Activated CD4-positive, alpha-beta T cell treated with anti-CD3 and anti-CD28 coated beads for 36 hours (primary cell): ENCODE data around the gene ST6GAL1. TPM values are rescaled to one million over a fixed set of nuclear protein-coding genes. Genes with fewer than 3 reads are reported as not detected.

ENCODE experiments used
- ATAC-seq: fragments of 200-7000 bp; cut with Tn5 transposase; one replicate; pipeline ENCODE4 v1.10.0; 2021; ENCODE audit warnings: mild to moderate bottlenecking, moderate library complexity
- CTCF ChIA-PET: fragments of 350-600 bp; sonication (Branson Sonifier 250); formaldehyde crosslinking; loops from one replicate; lab custom pipeline; 2021; ENCODE audit warnings: antibody characterized with exemption; lab: Charles Lee
- POLR2A ChIA-PET: fragments of 350-600 bp; sonication (Branson Sonifier 250); formaldehyde crosslinking; loops from one replicate; lab custom pipeline; 2021; ENCODE audit warnings: antibody characterized with exemption, inconsistent platforms; lab: Charles Lee
- DNase-seq: peaks from one replicate; pipeline ENCODE4 v3.0.0-alpha.2; 2020
- H3K27ac Mint-ChIP-seq: one replicate; pipeline ENCODE4 v1.8.0; 2021; ENCODE audit warnings: mixed read lengths
- H3K27me3 Mint-ChIP-seq: one replicate; pipeline ENCODE4 v1.8.0; 2021; ENCODE audit warnings: mixed read lengths
- H3K36me3 Mint-ChIP-seq: one replicate; pipeline ENCODE4 v1.8.0; 2021; ENCODE audit warnings: low read depth, mixed read lengths
- H3K4me1 Mint-ChIP-seq: one replicate; pipeline ENCODE4 v1.8.0; 2021; ENCODE audit warnings: mixed read lengths
- H3K4me3 Mint-ChIP-seq: one replicate; pipeline ENCODE4 v1.8.0; 2021; ENCODE audit warnings: mild to moderate bottlenecking, moderate library complexity, mixed read lengths
- H3K9me3 Mint-ChIP-seq: one replicate; pipeline ENCODE4 v1.8.0; 2021; ENCODE audit warnings: low read depth, mixed read lengths
- intact Hi-C, 2 experiments: fragments of 100-400 bp; cut with DNase I in 1 of 2; cut with micrococcal nuclease in 1 of 2; formaldehyde crosslinking; loops; one replicate each; pipeline versions ENCODE4 v1.14.2 to v1.15.1; 2022 to 2024; cut with DNase I, micrococcal nuclease
- total RNA-seq, 2 experiments: library from RNA; stranded (reverse); gene quantifications; one replicate each; pipeline ENCODE4 v1.2.3, GENCODE V29; 2021

Gene ST6GAL1
- total RNA-seq, 2 experiments from 2014 or later = 86.6 to 111 TPM

- DNase-seq (no peak), ATAC-seq (no peak)
- H3K27me3 Mint-ChIP-seq = no peaks in the 10 kb centered on the region
- ChIA-PET CTCF (interaction anchor here (0.6 to 6.2 kb wide), 9 partner anchors 17 to 214 kb away, joined by 3 to 41 read pairs (median 4); no protein-coding TSS in a partner anchor), POLR2A (interaction anchor here (1.3 kb wide), 1 partner anchor 133 kb away, joined by 3 read pairs; no protein-coding TSS in a partner anchor)
- H3K4me3 Mint-ChIP-seq = no peak overlapping the region
- no peaks in the 10 kb centered on the region for H3K9me3 Mint-ChIP-seq
- H3K36me3 Mint-ChIP-seq = peaks cover 66% of the 10 kb centered on the region
- intact Hi-C loops = loop anchor here in 1 of 2 experiments (5.0 kb wide), 1 partner anchor 37 kb away; no protein-coding TSS in a partner anchor
- peaks cover 70% of the 10 kb centered on the region for H3K4me1 Mint-ChIP-seq
- H3K27ac Mint-ChIP-seq = peak overlapping the region; percentile 58
Observed at GRCh38 chr3:187064210-187065115, 134.1 kb downstream of the ST6GAL1 start.

GRCh38 chr3:187066228-187066995 is 136.1 kb downstream of the ST6GAL1 start:
- no peak overlapping the region for H3K4me3 Mint-ChIP-seq
- intact Hi-C loops = loop anchor here in 1 of 2 experiments (2.0 kb wide), 1 partner anchor 218 kb away; no protein-coding TSS in a partner anchor
- peak overlapping the region; percentile 61 for H3K27ac Mint-ChIP-seq
- ChIA-PET CTCF (interaction anchor here (0.6 to 6.2 kb wide), 8 partner anchors 8 to 613 kb away, joined by 3 to 41 read pairs (median 3); no protein-coding TSS in a partner anchor), POLR2A (no interaction called here)
- peaks cover 61% of the 10 kb centered on the region for H3K4me1 Mint-ChIP-seq
- DNase-seq (peak; percentile 65), ATAC-seq (peak; percentile 74)
- no peaks in the 10 kb centered on the region for H3K9me3 Mint-ChIP-seq
- H3K27me3 Mint-ChIP-seq = no peaks in the 10 kb centered on the region
- peaks cover 64% of the 10 kb centered on the region for H3K36me3 Mint-ChIP-seq

GRCh38 chr3:187068787-187069186 is 138.5 kb downstream of the ST6GAL1 start:
- no peak overlapping the region for H3K27ac Mint-ChIP-seq
- H3K9me3 Mint-ChIP-seq = no peaks in the 10 kb centered on the region
- intact Hi-C loops = no loop called here
- DNase-seq (no peak), ATAC-seq (no peak)
- ChIA-PET POLR2A (no interaction called here), CTCF (interaction anchor here (0.7 to 6.2 kb wide), 4 partner anchors 19 to 453 kb away, joined by 3 to 41 read pairs (median 3); no protein-coding TSS in a partner anchor)
- no peak overlapping the region for H3K4me3 Mint-ChIP-seq
- H3K4me1 Mint-ChIP-seq = peaks cover 40% of the 10 kb centered on the region
- no peaks in the 10 kb centered on the region for H3K27me3 Mint-ChIP-seq
- peaks cover 64% of the 10 kb centered on the region for H3K36me3 Mint-ChIP-seq

- Mint-ChIP-seq H3K4me3 (no peak overlapping the region), H3K4me1 (peaks cover 28% of the 10 kb centered on the region), H3K9me3 (no peaks in the 10 kb centered on the region), H3K27me3 (no peaks in the 10 kb centered on the region), H3K27ac (peak overlapping the region; percentile 18), H3K36me3 (peaks cover 65% of the 10 kb centered on the region)
- ATAC-seq (no peak), DNase-seq (no peak)
- intact Hi-C loops = no loop called here
- POLR2A ChIA-PET = no interaction called here
- CTCF ChIA-PET = interaction anchor here (0.7 to 6.2 kb wide), 3 partner anchors 16 to 220 kb away, joined by 4 to 41 read pairs (median 5); no protein-coding TSS in a partner anchor
Observed at GRCh38 chr3:187069857-187070516, 139.7 kb downstream of the ST6GAL1 start.

- Mint-ChIP-seq H3K27me3 (no peaks in the 10 kb centered on the region), H3K27ac (peak overlapping the region; percentile 75), H3K4me1 (peaks cover 14% of the 10 kb centered on the region), H3K4me3 (no peak overlapping the region), H3K36me3 (peaks cover 72% of the 10 kb centered on the region), H3K9me3 (no peaks in the 10 kb centered on the region)
- intact Hi-C loops = no loop called here
- no peak for ATAC-seq
- ChIA-PET POLR2A (no interaction called here), CTCF (interaction anchor here (0.7 to 1.8 kb wide), 2 partner anchors 87 to 223 kb away, joined by 3 to 5 read pairs; no protein-coding TSS in a partner anchor)
- DNase-seq = no peak
Observed at GRCh38 chr3:187072102-187072501, 141.8 kb downstream of the ST6GAL1 start.

GRCh38 chr3:187072511-187072910 is 142.2 kb downstream of the ST6GAL1 start:
- POLR2A ChIA-PET = no interaction called here
- no peak for DNase-seq
- ATAC-seq = no peak
- intact Hi-C loops = no loop called here
- H3K4me3 Mint-ChIP-seq = no peak overlapping the region
- peaks cover 70% of the 10 kb centered on the region for H3K36me3 Mint-ChIP-seq
- peak overlapping the region; percentile 35 for H3K27ac Mint-ChIP-seq
- H3K27me3 Mint-ChIP-seq = no peaks in the 10 kb centered on the region
- CTCF ChIA-PET = interaction anchor here (0.7 to 1.8 kb wide), 2 partner anchors 86 to 223 kb away, joined by 3 to 5 read pairs; no protein-coding TSS in a partner anchor
- H3K9me3 Mint-ChIP-seq = no peaks in the 10 kb centered on the region
- H3K4me1 Mint-ChIP-seq = peaks cover 14% of the 10 kb centered on the region

- Mint-ChIP-seq H3K27me3 (no peaks in the 10 kb centered on the region), H3K4me1 (peaks cover 12% of the 10 kb centered on the region), H3K36me3 (peaks cover 72% of the 10 kb centered on the region), H3K9me3 (no peaks in the 10 kb centered on the region), H3K27ac (no peak overlapping the region), H3K4me3 (no peak overlapping the region)
- ATAC-seq (no peak), DNase-seq (no peak)
- intact Hi-C loops = no loop called here
- ChIA-PET POLR2A (no interaction called here), CTCF (interaction anchor here (0.7 to 1.2 kb wide), 2 partner anchors 8 to 314 kb away, joined by 3 to 4 read pairs; no protein-coding TSS in a partner anchor)
Observed at GRCh38 chr3:187073581-187074098, 143.3 kb downstream of the ST6GAL1 start.

- CTCF ChIA-PET = interaction anchor here (0.6 to 1.3 kb wide), 4 partner anchors 9 to 179 kb away, joined by 3 read pairs; no protein-coding TSS in a partner anchor
Observed at GRCh38 chr3:187074846-187075245, 144.5 kb downstream of the ST6GAL1 start.

GRCh38 chr3:187076297-187076696 is 146.0 kb downstream of the ST6GAL1 start:
- intact Hi-C loops = no loop called here
- Mint-ChIP-seq H3K4me1 (peaks cover 2% of the 10 kb centered on the region), H3K27me3 (no peaks in the 10 kb centered on the region), H3K36me3 (peaks cover 50% of the 10 kb centered on the region), H3K9me3 (no peaks in the 10 kb centered on the region), H3K4me3 (no peak overlapping the region), H3K27ac (no peak overlapping the region)
- ChIA-PET CTCF (interaction anchor here (0.7 kb wide), 1 partner anchor 43 kb away, joined by 4 read pairs; no protein-coding TSS in a partner anchor), POLR2A (no interaction called here)
- ATAC-seq (no peak), DNase-seq (no peak)

More at GRCh38 chr3:187074846-187075245, 144.5 kb downstream of the ST6GAL1 start:
- Mint-ChIP-seq H3K4me1 (peaks cover 9% of the 10 kb centered on the region), H3K27ac (no peak overlapping the region), H3K4me3 (no peak overlapping the region), H3K9me3 (no peaks in the 10 kb centered on the region), H3K27me3 (no peaks in the 10 kb centered on the region), H3K36me3 (peaks cover 62% of the 10 kb centered on the region)
- ATAC-seq (no peak), DNase-seq (no peak)
- intact Hi-C loops = no loop called here
- POLR2A ChIA-PET = no interaction called here

GRCh38 chr3:187077085-187077484 is 146.8 kb downstream of the ST6GAL1 start:
- Mint-ChIP-seq H3K9me3 (no peaks in the 10 kb centered on the region), H3K36me3 (peaks cover 48% of the 10 kb centered on the region), H3K4me3 (no peak overlapping the region)

More at GRCh38 chr3:187077085-187077484, 146.8 kb downstream of the ST6GAL1 start:
- DNase-seq (no peak), ATAC-seq (no peak)
- POLR2A ChIA-PET = no interaction called here
- H3K27me3 Mint-ChIP-seq = no peaks in the 10 kb centered on the region
- no peaks in the 10 kb centered on the region for H3K4me1 Mint-ChIP-seq
- peak overlapping the region; percentile 3 for H3K27ac Mint-ChIP-seq
- CTCF ChIA-PET = interaction anchor here (0.7 kb wide), 1 partner anchor 42 kb away, joined by 4 read pairs; no protein-coding TSS in a partner anchor
- intact Hi-C loops = no loop called here
